Dermis microvascular lymphatic vessel endothelial cell (primary cell): Measurements from ENCODE around the gene SUMF2. TPM values are rescaled to one million over a fixed set of nuclear protein-coding genes. Genes with fewer than 3 reads are reported as not detected.
"Not testable (repeated sequence)": the region's sequence is repeated elsewhere in the genome, so short reads cannot be mapped to it uniquely, and the experiment has no call there.

Experiments
- DNase-seq, 2 donors: peaks; one replicate each; pipeline versions ENCODE4 v3.0.0 to v3.0.0-alpha.2; 2010; ENCODE audit warnings: low read depth in 2 of 2
- total RNA-seq: library from RNA; depleted of rRNA; stranded (reverse); fragments of >200 nt; gene quantifications from 2 replicates; pipeline ENCODE4 v1.2.1, GENCODE V29; 2014

Gene SUMF2
- total RNA-seq, 1 donor from 2014 or later, result 151 TPM

DNA sequence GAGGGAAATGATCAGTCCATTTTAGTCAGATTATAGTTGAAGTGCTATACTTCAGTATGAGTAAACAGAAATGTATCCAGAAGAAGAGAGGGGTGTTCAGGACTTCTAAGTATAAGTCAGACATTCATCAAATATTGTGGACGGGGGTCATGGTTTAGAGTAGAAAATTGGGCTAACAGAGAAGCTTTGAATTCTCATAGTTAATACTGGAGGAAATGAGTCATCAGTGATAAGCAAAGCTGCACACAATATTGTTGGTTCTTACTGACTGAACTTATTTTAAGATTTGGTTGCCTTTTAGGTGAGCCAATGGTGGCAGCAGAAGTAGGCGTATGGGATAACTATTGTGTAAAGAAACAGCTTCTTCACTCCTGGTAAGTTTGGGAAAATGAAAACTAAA, 1.7 kb upstream of the SUMF2 start:
- DNase-seq, result peak in 1 of 2 donors; percentile 64

DNA sequence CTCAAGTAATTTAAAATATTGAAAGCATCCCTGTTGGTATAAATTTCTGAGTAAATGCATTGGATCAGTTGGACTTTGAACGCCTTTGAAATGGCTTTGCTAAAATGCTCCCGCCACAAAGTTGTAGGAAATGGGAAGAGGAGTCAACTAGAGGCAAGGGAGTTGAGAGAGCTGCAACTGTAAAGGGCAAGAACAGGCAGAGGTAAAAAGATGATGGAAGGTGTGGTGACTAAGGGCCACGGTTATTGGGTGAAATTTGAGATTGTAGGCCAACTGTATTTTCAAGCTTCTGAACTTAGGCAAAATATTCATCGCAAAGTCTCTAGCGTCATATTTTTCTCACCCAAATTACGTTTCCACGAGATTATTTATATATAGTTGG, 595 bp upstream of the SUMF2 start:
- DNase-seq, result no peak

- DNase-seq, result not testable (repeated sequence)
Observed at GRCh38 chr7:56066376-56066775, 2.3 kb downstream of the SUMF2 start.

- DNase-seq, result peak; percentile 81 to 90
Observed at GRCh38 chr7:56074371-56074791, 10.3 kb downstream of the SUMF2 start.

GRCh38 chr7:56077681-56078080, 13.6 kb downstream of the SUMF2 start:
- DNase-seq, result no peak

DNA sequence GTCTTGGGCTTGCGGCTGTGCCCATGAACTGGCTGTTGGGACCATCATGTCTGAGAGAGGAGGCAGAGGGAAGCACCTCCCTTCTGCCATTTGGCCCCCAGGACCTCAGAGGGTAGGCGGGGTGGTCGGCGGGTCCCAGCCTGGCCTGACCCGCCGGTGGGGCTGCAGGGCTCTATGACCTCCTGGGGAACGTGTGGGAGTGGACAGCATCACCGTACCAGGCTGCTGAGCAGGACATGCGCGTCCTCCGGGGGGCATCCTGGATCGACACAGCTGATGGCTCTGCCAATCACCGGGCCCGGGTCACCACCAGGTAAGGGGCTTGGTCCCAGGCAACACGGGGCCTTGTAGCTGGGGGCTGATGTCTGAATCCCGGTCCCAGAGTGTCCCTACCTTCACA, 14.1 kb downstream of the SUMF2 start:
- no peak for DNase-seq

- DNase-seq, result peak; percentile 29 to 90
Observed at GRCh38 chr7:56079450-56080185, 15.5 kb downstream of the SUMF2 start.

- DNase-seq, result not testable (repeated sequence)
Observed at GRCh38 chr7:56080726-56081435, 16.8 kb downstream of the SUMF2 start.

DNA sequence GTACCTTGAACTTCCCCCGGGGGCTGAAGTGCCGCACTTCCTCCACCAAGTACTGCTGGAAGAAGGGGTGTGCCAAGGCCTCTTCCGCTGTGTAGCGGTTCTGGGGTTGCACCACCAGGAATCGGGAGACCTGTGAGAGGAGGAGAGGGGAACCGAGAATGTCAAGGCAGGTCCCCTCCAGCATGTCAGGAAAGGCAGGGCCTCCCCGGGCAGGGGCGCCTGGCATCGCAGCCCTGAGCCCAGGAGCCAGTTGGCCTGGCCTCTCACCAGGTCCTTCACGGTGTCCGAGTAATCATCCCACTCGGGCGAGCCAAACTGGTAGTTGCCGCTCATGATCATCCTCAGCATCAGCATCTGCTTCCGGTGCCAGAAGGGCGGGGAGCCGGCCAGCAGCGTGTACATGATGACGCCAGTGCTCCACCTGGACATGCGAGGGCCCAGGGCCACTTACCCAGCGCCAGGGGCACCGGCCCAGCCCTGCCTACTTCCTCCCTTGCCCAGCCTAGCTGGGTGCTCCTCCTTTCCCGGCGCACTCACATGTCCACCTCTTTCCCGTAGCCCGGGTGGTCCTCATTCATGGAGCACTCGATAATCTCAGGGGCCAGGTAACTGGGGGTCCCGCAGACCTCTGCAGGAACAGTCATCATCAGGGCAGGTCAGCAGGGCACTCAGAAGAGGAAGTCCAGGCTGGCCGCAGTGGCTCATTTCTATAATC, 17.7 kb downstream of the SUMF2 start:
- no peak for DNase-seq

DNA sequence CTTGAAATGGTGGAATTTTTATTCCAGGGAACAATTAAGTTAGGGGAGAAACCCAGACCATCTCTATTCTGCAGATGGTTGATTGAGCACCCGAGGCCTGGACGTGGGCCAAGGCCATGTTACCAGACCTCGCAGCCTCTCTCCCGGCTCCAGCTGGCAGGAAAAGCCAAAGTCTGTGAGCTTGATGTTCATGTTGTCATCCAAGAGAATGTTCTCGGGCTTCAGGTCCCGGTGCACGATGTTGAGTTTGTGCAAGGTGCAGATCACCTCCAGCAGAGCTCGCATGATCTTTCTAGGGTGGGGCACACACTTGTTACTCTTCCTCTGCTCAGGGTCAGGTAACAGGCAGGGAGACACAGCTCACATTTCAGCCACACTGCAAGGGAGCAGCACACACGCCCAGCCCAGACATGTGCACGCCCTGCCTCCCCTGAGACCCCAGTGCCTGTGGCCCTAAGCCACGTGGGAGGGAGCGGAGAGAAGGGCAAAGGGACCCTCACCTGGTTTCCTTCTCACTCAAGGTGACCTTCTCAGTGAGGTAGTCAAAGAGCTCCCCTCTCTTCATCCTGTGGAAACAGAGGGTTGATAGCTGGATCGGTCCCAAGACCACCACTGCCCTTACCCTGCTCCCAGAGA, 19.2 kb downstream of the SUMF2 start:
- DNase-seq, result peak in 1 of 2 donors; percentile 73

- no peak for DNase-seq
Observed at GRCh38 chr7:56086761-56087160, 22.7 kb downstream of the SUMF2 start.

DNA sequence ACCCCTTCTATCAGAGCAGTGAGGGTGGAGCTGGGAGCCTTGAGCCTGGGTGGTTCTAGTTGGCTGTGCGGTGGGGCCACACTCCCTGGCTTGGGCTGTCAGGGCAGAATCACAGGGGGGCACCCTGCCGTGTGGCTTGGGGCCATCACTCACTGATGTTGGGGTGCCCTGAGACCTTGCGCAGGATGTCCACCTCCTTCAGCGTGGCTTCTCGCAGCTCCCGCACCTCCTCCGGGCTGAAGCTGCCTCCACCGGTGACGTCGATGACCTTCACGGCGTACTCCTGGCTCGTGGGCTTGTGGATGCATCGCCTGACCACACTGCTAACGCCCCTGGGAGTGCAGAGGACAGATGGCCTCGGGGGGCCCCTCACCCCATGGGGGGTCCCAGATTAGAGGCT, 23.4 kb downstream of the SUMF2 start:
- DNase-seq, result no peak

DNA sequence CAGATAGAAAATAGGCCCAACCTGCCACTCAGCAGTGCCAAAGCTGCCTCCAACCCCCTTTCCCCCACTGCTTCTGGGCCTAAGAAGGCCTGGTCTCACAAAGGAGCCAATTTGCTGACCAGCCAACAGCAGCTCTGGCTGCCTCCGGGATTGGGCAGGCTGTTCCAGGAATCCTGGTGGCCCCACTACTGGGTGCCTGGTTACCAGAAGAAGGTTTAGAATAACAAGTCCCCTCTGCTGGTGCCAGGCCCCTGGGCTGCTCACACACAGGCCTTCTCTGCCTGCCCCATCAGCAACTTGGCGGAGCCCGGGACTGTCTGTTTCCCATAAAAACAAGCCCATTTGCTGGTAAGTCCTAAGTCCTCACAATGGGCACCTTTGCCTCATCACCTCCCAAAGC, 27.5 kb downstream of the SUMF2 start:
- no peak for DNase-seq

DNA sequence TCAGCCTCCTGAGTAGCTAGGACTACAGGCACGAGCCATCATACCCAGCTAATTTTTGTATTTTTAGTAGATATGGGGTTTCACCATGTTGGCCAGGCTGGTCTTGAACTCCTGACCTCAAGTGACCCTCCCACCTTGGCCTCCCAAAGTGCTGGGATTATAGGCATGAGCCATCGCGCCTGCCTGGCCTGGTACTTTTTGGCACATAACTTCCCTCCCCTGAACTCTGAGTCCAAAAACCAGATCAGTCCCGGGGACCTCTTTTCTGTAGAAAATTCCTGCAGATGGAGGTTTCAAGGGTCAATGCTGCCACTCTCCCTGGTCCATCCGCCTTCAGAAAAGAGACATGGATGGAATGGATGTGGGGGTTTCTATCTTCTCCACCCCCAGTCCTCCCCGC, 28.3 kb downstream of the SUMF2 start:
- DNase-seq, result not testable (repeated sequence)

DNA sequence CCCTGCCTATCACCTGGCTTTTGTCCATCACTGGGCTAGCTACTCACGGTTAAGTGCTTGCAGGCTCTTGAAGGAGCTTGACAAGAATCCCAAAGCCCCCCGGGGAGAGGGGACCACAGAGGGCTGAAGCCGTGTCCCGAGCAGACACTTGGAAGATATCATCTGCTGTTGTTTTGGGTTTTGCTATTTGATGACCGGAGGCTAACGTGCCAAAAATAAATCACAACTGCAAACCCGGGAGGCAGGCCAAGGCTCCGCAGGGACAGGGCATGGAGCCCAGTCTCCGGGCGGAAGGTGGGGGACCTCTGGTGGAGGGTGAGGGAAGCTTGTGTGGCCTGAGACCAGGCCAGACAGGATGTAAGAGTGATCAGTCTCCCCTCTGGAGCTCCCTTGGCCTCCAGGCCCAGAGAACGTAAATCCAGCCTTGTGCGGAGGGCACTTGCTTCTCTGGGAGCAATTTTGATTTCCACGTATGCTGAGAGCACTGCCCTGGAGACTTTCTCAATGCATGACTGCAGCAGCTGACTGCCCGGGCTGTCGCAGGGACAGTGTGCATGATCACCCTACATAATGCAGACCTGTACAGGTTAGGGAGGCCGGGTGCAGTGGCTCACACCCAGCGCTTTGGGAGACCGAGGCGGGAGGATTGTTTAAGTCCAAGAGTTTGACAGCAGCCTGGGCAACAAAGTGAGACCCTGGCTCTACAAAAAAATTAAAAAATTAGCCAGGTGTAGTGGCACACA, 28.9 kb downstream of the SUMF2 start, which contains the start of gene PHKG1:
PHKG1 (minus strand) TSS at position 164 of the 743 bp plus-strand sequence. CDS start 4,011 bp downstream, outside the sequence.
- peak; percentile 64 to 77 for DNase-seq

DNA sequence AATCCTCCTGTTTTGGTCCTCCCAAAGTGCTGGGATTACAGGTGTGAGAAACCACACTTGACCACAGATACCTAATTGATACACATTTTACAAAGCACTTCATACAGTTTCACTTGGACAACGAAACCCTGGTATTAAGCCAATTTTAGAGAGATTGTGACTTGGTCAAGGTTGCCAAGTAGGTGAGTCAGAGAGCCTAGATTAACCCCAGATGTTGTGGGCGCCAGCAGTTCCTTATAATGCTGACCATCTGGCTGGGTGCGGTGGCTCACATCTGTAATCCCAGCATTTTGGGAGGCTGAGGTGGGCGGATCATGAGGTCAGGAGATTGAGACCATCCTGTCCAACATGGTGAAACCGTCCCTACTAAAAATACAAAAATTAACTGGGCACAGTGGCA, 33.6 kb downstream of the SUMF2 start:
- DNase-seq, result no peak

GRCh38 chr7:56098187-56099008, 34.3 kb downstream of the SUMF2 start:
- DNase-seq, result not testable (repeated sequence)

DNA sequence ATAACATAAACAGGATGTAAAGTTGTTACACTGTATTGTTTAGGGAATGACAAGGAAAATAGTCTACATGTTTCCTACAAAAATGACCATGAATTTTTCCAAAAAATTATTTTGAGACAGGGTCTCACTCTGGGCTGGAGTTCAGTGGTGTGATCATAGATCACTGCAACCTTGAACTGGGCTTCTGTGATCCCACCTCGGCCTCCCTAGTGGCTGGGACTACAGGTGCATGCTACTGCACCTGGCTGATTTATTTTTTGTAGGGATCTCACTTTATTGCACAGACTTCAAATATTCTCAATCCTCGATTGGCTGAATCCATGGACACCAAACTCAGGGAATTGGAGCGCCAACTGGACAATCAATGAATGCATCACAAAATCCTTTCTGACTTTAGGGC, 35.6 kb downstream of the SUMF2 start:
- DNase-seq, result no peak

- DNase-seq, result not testable (repeated sequence)
Observed at GRCh38 chr7:56104138-56104537, 40.1 kb downstream of the SUMF2 start.

GRCh38 chr7:56105508-56105907, 41.4 kb downstream of the SUMF2 start:
- peak; percentile 67 to 82 for DNase-seq
